C4-2B (cell line): ENCODE results near the gene SUGP2.

ENCODE experiments used
- H3K27ac ChIP-seq: fragments of 450-650 bp; 2 replicates; pipeline ENCODE4 v1.5.1; 2017
- ZFX ChIP-seq: fragments of 450-650 bp; IDR thresholded peaks from 2 replicates; pipeline ENCODE4 v1.6.1; 2017
- TF ChIP-seq, protein P1 (sequence below): fragments of 450-650 bp; conservative IDR thresholded peaks from 2 replicates; pipeline ENCODE4 v1.5.1; 2017; ENCODE audit warnings: mild to moderate bottlenecking

The SUGP2 gene

DNA sequence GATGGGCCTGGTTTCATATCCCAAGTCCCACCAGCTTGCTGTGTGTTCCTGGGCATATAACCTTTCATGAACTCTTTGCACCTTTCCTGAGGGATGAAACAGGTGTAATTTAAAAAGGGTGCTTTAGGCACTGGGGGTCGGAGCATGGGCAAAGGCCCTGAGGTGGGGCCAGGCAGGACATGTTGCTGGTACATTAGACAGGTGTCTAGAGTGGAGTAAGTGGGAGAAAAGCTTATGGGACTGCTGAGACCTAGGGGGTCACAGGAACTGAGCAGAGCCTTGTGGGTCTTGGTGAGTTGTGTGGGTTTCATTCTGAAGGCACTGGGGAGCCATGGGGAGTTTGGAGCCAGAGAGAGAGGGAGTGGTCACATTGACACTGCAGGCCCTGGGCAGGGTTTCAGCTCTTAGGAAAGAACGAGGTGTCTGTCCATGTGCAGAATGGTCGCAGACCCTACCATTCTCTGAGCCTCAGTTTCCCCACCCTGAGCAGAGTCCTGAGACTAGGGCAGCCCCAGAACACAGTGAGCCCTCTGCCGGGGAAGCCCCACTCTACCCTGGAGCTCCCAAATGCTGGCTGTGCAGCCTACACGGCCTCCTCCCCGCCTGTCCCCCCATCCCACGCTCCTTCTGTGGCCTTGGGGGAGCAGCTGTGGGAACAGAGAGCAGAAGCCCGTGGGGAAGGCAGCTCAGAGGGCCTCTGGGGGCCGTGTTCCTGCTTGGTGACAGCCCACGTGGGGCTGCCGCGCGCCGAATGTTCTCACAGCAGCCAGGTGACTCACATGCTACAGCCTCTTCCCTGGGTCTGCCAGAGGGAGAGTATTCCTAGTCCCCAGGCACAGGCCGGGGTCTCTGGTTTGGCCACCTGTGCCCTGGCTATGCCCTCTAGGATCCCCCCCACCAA is 85.0 kb downstream of the SUGP2 start:
- TF ChIP-seq, protein P1, sequence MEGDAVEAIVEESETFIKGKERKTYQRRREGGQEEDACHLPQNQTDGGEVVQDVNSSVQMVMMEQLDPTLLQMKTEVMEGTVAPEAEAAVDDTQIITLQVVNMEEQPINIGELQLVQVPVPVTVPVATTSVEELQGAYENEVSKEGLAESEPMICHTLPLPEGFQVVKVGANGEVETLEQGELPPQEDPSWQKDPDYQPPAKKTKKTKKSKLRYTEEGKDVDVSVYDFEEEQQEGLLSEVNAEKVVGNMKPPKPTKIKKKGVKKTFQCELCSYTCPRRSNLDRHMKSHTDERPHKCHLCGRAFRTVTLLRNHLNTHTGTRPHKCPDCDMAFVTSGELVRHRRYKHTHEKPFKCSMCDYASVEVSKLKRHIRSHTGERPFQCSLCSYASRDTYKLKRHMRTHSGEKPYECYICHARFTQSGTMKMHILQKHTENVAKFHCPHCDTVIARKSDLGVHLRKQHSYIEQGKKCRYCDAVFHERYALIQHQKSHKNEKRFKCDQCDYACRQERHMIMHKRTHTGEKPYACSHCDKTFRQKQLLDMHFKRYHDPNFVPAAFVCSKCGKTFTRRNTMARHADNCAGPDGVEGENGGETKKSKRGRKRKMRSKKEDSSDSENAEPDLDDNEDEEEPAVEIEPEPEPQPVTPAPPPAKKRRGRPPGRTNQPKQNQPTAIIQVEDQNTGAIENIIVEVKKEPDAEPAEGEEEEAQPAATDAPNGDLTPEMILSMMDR: no peak
- no peak for TF ChIP-seq ZFX
- no peak overlapping the region for H3K27ac ChIP-seq

DNA sequence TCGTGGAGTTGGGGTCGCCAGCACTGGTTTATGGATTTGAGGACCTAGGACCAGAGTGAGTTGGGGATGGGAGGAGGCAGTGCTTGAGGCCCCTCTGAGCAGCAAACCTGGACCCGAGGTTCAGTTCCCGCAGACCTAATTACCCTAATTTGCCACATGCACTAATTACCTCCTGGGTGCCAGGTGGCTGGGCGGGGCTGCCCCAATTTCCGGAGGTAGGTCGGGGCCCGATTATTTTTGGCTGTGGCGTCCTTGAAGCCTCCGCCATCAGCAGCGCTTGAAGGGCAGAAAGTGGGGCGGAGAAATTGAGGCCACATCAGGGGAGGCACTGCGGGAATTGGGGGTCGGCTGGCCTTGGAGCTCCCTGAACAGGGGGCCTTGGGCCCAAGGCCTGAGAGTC is 86.4 kb downstream of the SUGP2 start:
- TF ChIP-seq, protein P1: no peak
- no peak for TF ChIP-seq ZFX
- no peak overlapping the region for H3K27ac ChIP-seq

DNA sequence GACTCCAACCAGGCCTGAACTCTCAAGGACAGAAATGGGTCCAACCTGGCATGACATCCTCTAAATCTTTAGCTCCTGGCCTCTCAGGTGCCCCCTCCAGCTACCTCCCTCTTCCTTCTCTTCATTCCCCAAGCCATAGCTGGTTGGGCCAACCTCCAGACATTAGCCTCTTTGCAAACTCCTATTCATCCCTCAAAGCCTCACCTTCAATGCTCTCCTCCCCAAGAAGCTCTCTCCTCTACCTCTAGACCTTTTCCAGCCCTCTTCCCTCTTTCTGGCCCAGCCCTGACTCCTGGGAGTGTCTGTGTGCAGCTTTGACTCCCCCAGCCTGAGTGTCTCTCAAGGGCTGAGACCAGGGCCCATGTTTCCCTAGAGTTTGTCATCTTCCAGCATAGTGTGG is 87.0 kb downstream of the SUGP2 start:
- H3K27ac ChIP-seq: no peak overlapping the region
- no peak for TF ChIP-seq ZFX
- TF ChIP-seq, protein P1: no peak

DNA sequence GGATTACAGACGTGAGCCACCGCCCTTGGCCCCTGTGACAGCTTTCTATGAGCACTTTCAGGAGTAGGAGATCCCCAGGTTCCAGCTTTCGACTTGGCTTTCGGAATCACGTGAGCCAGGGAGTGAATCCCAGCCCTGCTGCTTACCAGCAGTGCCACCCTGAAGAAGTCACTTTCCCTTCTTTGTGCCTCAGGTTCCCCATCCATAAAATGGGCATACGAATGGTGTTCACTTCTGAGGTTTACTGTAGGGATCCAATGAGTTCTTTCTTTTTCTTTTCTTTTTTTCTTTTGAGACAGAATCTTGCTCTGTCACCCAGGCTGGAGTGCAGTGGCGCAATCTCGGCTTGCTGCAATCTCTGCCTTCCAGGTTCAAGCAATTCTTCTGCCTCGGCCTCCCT is 88.0 kb downstream of the SUGP2 start:
- TF ChIP-seq ZFX: no peak
- TF ChIP-seq, protein P1: no peak
- H3K27ac ChIP-seq: no peak overlapping the region

DNA sequence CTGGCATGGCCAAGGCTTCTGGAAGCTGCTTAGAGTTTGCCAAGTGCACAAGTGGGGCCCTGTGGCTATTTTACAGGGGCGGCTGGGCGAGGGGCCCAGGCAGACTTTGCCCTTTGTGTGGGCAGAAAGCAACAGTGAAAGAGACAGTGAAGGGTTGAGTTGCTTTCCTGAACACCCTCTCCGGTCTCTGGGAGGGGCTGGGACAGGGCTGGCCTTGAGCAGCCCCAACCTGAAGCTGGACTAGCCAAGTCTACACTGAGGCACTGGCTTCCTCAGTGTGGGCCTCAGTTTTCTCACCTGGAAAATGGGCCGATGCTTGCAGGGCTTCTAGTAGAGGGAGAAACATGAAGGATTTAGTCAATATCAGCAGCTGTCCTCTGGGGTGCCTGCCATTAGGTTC is 89.9 kb downstream of the SUGP2 start:
- H3K27ac ChIP-seq: no peak overlapping the region
- TF ChIP-seq, protein P1: no peak
- no peak for TF ChIP-seq ZFX

DNA sequence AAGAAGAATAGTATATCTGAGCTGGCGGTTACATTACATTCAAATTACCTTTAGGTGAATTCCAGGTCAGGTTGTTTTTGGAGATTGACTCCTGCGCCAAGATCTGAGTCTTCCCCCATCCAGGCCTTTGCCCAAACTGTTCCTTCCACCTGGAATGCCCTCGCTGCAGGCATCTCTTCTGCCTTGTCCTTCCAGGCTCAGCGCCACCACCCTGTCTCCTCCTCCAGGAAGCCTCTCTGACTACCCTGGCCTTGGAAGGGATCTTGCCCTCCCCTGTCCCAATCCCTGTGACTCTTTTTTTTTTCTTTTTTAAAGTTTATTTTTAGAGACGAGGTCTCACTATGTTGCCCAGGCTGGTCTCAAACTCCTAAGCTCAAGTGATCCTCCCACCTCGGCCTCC is 90.6 kb downstream of the SUGP2 start:
- no peak overlapping the region for H3K27ac ChIP-seq
- TF ChIP-seq, protein P1: no peak
- TF ChIP-seq ZFX: no peak

DNA sequence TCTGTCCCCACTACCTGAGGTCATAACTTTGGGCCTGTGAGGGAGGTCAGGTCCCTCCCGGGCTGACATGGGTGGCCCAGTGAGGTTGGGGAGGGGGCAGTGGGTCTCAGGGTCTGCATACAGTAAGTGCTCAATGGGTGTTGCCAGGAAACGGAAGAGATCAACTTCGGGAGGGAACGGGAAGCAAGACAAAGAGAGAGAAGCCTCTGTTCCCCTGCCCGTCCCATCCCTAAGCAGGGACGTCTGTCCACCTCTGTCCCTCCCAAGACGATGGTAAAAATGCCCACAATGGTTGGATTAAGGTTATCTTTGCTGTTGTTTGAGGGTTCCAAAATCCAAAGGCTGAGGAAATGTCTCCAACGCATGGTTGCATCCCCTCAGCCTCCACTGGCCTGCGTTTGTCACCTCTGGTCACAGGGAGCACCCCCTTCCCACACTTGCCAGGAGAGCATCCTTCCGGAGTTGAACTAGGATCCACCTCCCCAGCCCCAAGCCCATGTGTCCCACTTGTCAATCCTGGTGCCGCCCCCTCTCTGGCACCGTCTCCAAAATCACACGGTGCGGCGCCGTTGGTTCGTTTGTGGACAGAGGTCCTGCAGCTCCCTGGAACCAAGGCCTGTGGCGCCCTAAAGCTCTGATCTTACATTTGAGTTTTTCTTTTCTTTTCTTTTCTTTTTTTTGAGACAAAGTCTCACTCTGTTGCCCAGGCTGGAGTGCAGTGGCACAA is 91.5 kb downstream of the SUGP2 start:
- no peak overlapping the region for H3K27ac ChIP-seq
- TF ChIP-seq ZFX: no peak
- TF ChIP-seq, protein P1: no peak
